Activated T-cell treated with anti-CD3 and anti-CD28 coated beads, Interleukin-2, amount 50 U/mL, for 4 hours (primary cell): ENCODE measurements around the gene RABGEF1. TPM values are rescaled to one million over a fixed set of nuclear protein-coding genes. Genes with fewer than 3 reads are reported as not detected.
"Not testable (repeated sequence)": the region's sequence is repeated elsewhere in the genome, so short reads cannot be mapped to it uniquely, and the experiment has no call there.

Experiments used
- ATAC-seq, 2 donors: fragments of 200-7000 bp; cut with Tn5 transposase; one replicate each; pipeline ENCODE4 v1.10.0; 2021
- DNase-seq: peaks from one replicate; pipeline ENCODE4 v3.0.0-alpha.2; 2020
- H3K27me3 Mint-ChIP-seq: one replicate; pipeline ENCODE4 v1.8.0; 2021; ENCODE audit warnings: low read depth, mixed read lengths
- H3K36me3 Mint-ChIP-seq: one replicate; pipeline ENCODE4 v1.8.0; 2022; ENCODE audit warnings: mixed read lengths; ENCODE audit not compliant: insufficient read depth
- H3K4me1 Mint-ChIP-seq: one replicate; pipeline ENCODE4 v1.8.0; 2021; ENCODE audit warnings: low read depth, mixed read lengths
- H3K4me3 Mint-ChIP-seq: one replicate; pipeline ENCODE4 v1.8.0; 2021; ENCODE audit warnings: mild to moderate bottlenecking, moderate library complexity, mixed read lengths
- H3K9me3 Mint-ChIP-seq: one replicate; pipeline ENCODE4 v1.8.0; 2021; ENCODE audit warnings: mixed read lengths
- total RNA-seq, 3 donors: library from RNA; stranded (reverse); gene quantifications; one replicate each; pipeline ENCODE4 v1.2.1, GENCODE V29; 2021

RABGEF1 gene
- total RNA-seq, 3 donors from 2014 or later, result 18.4 to 21.3 (median 18.8) TPM

DNA sequence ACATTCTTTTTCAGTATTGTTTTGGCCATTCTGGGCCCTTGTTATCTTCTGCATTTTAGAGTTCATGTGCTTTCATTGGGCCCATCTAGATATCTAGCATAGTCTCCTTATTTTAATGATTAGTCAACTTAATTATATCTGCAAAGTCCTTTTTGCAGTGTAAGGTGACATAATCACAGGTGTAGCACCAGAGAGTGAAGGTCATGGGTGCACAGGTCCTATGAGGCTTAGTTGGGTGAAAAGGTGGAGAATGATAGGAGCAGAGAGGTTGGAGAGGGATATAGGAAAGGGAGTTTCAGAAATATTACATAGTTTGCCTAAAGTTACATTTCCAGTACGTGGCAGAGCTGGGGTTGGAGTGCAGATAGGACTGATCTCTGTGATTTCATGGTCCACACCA is 24.4 kb downstream of the RABGEF1 start:
- ATAC-seq, H3K9me3 Mint-ChIP-seq, H3K4me3 Mint-ChIP-seq, H3K27me3 Mint-ChIP-seq, DNase-seq: not testable (repeated sequence)
- H3K36me3 Mint-ChIP-seq, result peaks cover 11% of the 10 kb centered on the region
- H3K4me1 Mint-ChIP-seq, result peaks cover 40% of the 10 kb centered on the region

DNA sequence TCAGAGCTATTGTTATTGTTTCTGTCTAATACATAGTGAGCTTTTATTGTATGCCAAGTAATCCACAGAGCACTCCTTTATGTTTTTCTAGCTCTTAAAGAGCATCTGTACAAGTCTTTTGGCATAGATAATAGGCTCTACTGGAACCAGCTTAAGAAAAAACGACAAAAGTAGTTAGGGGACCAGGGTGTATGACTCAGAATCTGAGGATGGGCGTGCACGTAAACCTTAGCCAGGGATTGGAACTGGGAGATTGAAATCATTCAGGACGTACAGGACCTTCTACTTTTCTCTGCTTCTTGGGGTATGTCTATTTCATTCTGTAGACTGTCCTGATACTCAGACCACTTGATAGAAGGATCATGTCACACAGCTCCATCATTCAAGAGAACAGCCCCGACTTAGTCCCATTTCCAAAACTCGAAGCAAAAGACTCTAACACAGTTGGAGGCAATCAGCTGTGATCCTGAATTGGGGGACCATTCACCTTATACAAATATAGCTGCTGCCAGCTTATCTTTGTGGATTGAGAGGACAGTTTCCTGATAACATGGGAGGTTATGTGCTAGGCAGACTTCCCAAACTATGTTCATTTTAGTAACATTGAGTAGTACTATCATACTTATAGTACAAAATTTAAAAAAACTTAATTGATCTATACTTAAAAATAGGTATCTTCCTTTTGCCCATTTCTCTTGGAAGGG is 24.9 kb downstream of the RABGEF1 start:
- peaks cover 46% of the 10 kb centered on the region for H3K4me1 Mint-ChIP-seq
- not testable (repeated sequence) for H3K27me3 Mint-ChIP-seq, H3K4me3 Mint-ChIP-seq, ATAC-seq, DNase-seq, H3K9me3 Mint-ChIP-seq
- H3K36me3 Mint-ChIP-seq, result peaks cover 14% of the 10 kb centered on the region

DNA sequence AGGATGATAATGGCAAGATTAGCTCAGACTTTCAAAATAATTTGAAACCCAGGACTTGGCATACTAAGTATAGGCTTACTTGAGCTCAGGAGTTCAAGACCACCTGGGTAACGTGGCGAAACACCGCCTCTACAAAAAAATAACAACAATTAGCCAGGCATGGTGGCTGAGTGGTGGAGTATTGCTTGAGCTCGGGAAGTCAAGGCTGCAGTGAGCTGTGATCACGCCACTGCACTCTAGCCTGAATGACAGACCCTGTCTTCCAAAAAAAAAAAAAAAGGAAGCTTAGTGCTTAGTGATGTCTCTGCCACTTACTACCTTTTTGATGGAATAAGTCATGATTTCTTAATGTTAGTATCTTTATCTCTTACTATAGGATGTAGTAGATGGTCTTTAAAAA is 25.5 kb downstream of the RABGEF1 start:
- DNase-seq (no peak), ATAC-seq (no peak)
- Mint-ChIP-seq H3K27me3 (no peaks in the 10 kb centered on the region), H3K4me1 (peaks cover 49% of the 10 kb centered on the region), H3K36me3 (peaks cover 13% of the 10 kb centered on the region), H3K4me3 (no peak overlapping the region), H3K9me3 (peaks cover 6% of the 10 kb centered on the region)

DNA sequence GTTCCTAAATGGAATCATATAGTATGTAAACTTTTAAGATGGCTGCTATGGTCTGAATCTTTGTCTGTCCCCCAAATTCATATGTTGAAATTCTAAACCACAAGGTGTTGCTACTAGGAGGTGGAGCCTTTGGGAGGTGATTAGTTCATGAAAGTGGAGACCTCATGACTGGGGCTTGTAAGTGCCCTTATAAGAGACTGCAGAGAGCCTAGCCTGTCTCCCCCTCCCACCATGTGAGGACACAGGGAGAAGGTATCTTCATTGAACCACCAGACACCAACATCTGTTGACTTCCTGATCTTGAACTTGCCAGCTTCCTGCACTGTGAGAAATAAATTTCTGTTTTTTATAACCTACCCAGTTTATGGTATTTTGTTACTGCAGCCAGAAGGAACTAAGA is 27.0 kb downstream of the RABGEF1 start:
- H3K4me3 Mint-ChIP-seq, DNase-seq, H3K27me3 Mint-ChIP-seq, ATAC-seq, H3K9me3 Mint-ChIP-seq: not testable (repeated sequence)
- peaks cover 20% of the 10 kb centered on the region for H3K36me3 Mint-ChIP-seq
- peaks cover 53% of the 10 kb centered on the region for H3K4me1 Mint-ChIP-seq

DNA sequence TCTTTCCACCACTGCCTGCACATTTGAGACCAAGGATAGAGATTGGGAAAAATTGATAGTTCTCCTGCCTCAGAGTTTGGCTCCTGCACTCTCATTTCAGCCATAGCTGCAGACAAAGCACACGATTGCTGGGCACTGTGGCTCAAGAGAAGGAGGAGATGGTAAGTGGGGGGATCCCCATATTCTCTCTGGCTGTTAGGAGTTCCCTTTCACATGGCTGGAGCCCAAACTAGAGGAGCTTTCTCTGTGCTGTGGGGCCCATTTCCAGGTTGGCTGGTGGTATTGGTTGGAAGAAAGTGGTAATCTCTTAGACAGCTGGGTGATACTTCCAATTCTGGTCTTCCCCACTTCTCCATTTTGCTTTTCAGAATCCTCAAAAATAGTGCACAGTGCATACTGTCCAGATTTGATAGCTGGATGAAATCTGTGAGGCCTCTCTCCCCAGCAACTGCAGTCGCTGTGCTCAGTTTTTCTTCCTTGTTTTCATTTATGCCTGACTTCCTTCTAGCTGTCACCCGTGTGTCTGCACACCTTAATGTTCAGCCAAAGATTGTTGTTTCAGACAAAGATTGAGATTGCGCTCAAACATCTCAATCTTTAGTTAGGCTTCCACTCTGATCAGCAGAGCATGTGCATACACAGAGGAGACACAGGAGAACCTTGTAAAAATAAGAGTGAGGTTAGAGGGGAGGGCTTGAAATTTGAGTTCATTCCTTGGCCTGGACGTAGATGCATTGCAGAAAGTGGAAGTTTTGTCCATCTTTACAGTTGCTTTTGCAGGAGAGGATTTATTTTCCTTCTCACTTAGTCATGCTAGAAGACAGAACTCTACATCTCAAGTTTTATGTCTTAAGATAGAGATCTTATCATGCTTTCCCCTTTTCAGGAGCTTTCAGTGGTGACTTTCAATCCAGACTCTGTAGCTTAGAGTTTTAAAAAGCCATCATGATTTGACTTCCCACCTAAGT is 28.6 kb downstream of the RABGEF1 start:
- H3K4me1 Mint-ChIP-seq, result peaks cover 49% of the 10 kb centered on the region
- peaks cover 23% of the 10 kb centered on the region for H3K36me3 Mint-ChIP-seq
- H3K27me3 Mint-ChIP-seq, result no peaks in the 10 kb centered on the region

DNA sequence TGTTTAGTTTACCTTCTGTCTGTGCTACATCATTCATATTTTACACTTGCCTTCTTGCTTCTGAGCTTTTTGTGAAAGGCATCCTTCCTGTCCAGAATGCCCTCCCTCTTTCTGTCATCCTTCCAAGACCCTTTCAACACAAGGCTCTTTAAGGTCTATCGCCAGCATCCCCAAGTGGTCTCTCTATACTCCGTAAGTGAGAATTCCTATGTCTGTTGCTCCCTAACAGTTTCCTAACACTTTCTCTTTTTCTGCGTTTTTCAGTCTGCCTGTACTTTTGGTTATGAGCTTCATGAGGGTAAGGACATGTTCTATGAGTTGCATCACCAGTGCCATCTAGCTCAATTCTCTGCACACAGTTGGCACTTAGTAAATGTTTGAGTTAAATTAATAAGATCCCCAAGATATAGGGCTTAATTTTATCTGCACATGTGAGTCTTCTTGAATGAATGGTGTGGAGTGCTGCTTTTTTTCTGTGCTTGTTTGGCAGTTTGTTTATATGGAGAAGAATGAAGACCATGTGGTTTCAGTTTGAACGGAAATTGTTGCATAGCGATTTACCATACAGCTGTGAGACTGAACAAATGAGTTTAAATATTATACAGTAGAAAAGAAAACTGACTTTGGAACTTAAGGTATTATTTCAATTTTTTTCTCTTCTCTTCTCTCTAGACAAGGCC is 29.4 kb downstream of the RABGEF1 start:
- H3K36me3 Mint-ChIP-seq, result peaks cover 29% of the 10 kb centered on the region
- DNase-seq (no peak), ATAC-seq (no peak)
- H3K4me1 Mint-ChIP-seq, result peaks cover 42% of the 10 kb centered on the region
- no peak overlapping the region for H3K4me3 Mint-ChIP-seq
- H3K9me3 Mint-ChIP-seq, result no peaks in the 10 kb centered on the region
- H3K27me3 Mint-ChIP-seq, result no peaks in the 10 kb centered on the region

More for the DNA sequence above, 28.6 kb downstream of the RABGEF1 start:
- ATAC-seq (peak in 1 of 2 donors; percentile 10), DNase-seq (no peak)
- no peak overlapping the region for H3K4me3 Mint-ChIP-seq
- H3K9me3 Mint-ChIP-seq, result no peaks in the 10 kb centered on the region

DNA sequence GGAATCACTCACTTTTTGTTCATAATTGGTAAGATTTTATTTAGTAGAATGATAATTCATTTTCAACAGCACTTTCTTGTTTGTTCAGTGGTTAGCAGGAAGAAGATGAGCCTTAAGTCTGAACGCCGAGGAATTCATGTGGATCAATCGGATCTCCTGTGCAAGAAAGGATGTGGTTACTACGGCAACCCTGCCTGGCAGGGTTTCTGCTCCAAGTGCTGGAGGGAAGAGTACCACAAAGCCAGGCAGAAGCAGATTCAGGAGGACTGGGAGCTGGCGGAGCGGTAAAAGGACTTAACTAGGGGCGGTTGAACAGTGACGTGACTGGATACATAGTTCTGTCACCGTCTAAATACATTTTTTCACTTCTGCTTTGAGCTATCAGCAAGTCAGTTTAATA is 31.3 kb downstream of the RABGEF1 start:
- Mint-ChIP-seq H3K4me1 (peaks cover 36% of the 10 kb centered on the region), H3K27me3 (no peaks in the 10 kb centered on the region), H3K4me3 (no peak overlapping the region), H3K36me3 (peaks cover 32% of the 10 kb centered on the region), H3K9me3 (no peaks in the 10 kb centered on the region)
- DNase-seq (no peak), ATAC-seq (no peak)

DNA sequence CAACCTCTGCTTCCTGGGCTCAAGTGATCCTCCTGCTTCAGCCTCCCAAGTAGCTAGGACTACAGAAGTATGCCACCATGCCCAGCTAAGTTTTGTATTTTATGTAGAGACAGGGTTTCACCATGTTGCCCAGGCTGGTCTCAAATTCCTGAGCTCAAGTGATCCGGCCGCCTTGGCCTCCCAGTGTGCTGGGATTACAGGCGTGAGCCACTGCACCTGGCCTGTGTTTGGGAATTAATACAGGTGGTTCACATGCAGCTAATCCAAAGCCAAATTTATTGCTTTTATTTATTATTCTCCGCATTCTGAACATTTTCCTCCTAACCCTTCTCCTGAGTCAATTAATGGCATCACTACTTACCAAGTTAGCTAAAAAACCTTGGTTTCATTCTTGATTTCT is 33.2 kb downstream of the RABGEF1 start:
- Mint-ChIP-seq H3K4me1 (peaks cover 22% of the 10 kb centered on the region), H3K36me3 (peaks cover 40% of the 10 kb centered on the region)
- H3K9me3 Mint-ChIP-seq, DNase-seq, ATAC-seq, H3K4me3 Mint-ChIP-seq, H3K27me3 Mint-ChIP-seq: not testable (repeated sequence)

DNA sequence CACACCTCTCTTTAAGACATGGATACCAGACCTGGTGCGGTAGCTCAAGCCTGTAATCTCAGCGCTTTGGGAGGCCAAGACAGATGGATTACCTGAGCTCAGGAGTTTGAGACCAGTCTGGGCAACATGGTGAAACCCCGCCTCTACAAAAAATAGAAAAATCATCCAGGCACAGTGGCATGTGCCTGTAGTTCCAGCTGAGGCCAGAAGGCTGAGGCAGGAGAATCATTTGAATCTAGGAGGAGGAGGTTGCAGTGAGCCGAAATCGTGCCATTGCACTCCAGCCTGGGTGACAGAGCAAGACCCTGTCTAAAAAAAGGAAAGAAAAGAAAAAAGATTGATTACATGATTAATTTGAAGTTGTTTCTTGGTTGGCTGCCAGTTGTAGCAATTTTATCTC is 35.9 kb downstream of the RABGEF1 start:
- H3K9me3 Mint-ChIP-seq, H3K27me3 Mint-ChIP-seq, DNase-seq, ATAC-seq, H3K4me3 Mint-ChIP-seq: not testable (repeated sequence)
- Mint-ChIP-seq H3K4me1 (peaks cover 11% of the 10 kb centered on the region), H3K36me3 (peaks cover 46% of the 10 kb centered on the region)

DNA sequence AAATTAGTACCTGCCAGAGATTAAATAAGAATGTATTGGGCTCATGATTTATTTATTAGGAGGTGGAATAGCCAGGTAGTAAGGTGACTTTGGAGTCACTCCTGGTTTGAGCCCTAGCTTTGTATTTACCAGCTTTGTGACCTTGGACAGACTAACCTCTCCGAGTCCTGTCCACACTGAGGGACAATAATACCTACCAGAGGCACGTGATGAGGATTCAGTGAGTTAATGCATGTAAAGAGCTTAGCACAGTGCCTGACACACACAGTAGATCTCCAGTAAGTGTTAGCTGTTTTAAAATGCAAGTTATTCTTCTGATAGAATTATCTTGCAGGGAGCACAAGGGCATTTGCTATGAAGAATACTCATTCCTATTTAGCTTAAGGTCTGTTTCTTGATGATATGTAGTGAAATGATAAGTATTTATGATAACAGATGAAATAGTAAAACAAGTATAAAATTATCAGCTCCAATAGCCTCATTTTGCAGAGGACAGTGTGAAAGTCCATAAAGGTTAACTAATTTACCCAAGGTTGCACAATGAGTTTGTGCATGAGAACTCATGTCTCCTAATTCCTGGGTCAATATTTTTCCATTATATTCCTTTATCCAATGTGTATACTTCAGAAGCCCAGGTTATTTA is 36.4 kb downstream of the RABGEF1 start:
- no peak overlapping the region for H3K4me3 Mint-ChIP-seq
- H3K36me3 Mint-ChIP-seq, result peaks cover 47% of the 10 kb centered on the region
- ATAC-seq (no peak), DNase-seq (no peak)
- no peaks in the 10 kb centered on the region for H3K27me3 Mint-ChIP-seq
- H3K9me3 Mint-ChIP-seq, result no peaks in the 10 kb centered on the region
- peaks cover 11% of the 10 kb centered on the region for H3K4me1 Mint-ChIP-seq

DNA sequence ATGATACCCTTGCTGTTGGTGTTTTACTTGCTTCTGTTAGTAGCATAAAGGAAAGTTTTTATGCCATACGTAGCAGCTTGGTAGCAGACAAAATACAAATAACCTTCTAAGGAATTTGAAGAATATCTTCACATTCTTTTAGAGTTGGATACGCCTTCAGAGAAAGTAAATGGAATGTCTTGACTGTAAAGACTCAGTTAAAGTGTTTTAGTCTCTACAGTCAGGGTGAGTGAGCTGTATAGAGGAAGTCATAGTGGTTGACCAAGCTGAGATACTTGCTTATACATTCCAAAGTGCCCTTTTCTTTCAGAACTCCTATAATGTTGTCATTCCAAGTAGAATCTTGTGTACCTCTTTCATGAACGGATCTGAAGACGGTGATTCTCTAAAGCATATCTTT is 37.7 kb downstream of the RABGEF1 start:
- ATAC-seq, result no peak
- no peaks in the 10 kb centered on the region for H3K9me3 Mint-ChIP-seq
- DNase-seq, result no peak
- H3K4me1 Mint-ChIP-seq, result peaks cover 10% of the 10 kb centered on the region
- H3K27me3 Mint-ChIP-seq, result no peaks in the 10 kb centered on the region
- peaks cover 48% of the 10 kb centered on the region for H3K36me3 Mint-ChIP-seq
- H3K4me3 Mint-ChIP-seq, result no peak overlapping the region

DNA sequence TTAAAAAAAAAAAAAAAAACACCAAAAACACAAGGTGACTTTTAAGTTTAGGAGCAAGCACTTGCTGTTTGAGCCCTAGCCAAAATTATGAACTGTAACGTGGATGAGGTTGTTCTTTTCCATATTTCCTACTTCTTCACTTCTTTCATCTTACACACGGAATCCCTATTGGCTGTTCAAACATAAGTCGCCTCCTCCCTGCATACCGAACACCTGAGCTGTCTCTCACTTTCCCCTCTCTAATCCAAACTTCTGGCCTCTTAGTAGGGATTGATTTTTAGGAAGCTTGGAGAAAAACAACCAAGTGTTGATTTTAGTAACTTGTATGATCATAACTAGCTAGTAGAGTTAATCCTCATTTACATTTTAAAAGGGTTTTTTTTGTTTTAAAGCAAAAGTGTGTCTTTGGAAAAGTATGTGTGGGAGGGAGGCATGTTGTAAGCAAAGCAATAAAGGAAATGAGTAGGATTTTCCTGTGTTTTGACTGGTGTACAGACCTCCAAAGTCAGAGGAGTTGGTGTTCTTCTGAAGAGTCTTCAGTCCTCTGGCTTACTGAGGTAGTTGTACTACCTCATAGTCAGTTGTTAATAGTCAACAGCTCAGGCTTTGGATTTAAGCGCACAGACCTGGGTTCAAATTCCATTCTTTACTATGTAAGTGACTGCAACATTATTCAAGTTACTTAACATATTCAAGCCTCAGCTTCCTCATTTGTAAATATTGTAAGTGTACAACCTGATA is 39.3 kb downstream of the RABGEF1 start:
- no peak overlapping the region for H3K4me3 Mint-ChIP-seq
- H3K9me3 Mint-ChIP-seq, result no peaks in the 10 kb centered on the region
- H3K36me3 Mint-ChIP-seq, result peaks cover 41% of the 10 kb centered on the region

DNA sequence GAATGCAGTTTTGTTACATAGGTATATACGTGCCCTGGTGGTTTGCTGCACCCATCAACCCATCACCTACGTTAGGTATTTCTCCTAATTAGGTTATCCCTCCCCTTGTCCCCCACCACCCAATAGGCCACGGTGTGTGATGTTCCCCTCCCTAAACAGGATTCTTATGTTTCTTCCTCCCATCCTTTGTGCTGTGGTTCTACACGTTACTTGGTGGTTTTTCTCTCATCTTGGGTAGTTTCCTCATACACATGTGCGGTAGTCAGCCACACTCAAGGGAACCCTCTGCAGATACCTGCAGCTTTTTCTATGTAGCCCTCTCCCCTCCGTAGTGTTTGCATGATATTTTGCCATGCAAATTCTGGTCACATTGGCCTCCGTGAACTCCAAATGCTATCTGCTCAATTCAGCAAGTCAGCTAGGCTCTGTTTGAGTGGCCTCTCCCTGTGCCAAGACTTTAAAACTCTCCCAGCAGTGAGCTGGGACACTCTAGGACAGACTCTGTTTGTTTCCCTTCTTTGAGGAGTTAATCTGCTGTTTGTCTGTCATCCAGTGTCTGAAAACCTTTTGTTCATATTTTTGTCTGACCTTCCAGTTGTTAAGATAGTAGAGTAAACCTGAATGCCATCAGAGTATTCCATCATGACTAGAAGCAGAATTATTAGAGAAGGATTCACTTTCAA is 41.0 kb downstream of the RABGEF1 start:
- Mint-ChIP-seq H3K36me3 (peaks cover 48% of the 10 kb centered on the region), H3K27me3 (no peaks in the 10 kb centered on the region), H3K9me3 (no peaks in the 10 kb centered on the region), H3K4me1 (peaks cover 10% of the 10 kb centered on the region), H3K4me3 (no peak overlapping the region)
- ATAC-seq, result no peak
- no peak for DNase-seq

More for the DNA sequence above, 39.3 kb downstream of the RABGEF1 start:
- DNase-seq (no peak), ATAC-seq (no peak)
- Mint-ChIP-seq H3K27me3 (no peaks in the 10 kb centered on the region), H3K4me1 (peaks cover 10% of the 10 kb centered on the region)
